Endothelial cell of umbilical vein (primary cell): ENCODE data around the gene VIT. TPM values are rescaled to one million over a fixed set of nuclear protein-coding genes. Genes with fewer than 3 reads are reported as not detected.

Source experiments
- BruUV-seq: library from RNA; stranded (reverse); fragments of 400-500 nt; replicated peaks from 2 replicates; lab custom pipeline; 2021; lab: Mats Ljungman, UMichigan
- CTCF ChIA-PET: fragments of 300-600, 350-600 bp; sonication (Branson Sonifier 250); formaldehyde crosslinking; loops from one replicate; lab custom pipeline; 2021; ENCODE audit warnings: antibody characterized with exemption, inconsistent platforms; lab: Charles Lee
- POLR2A ChIA-PET: fragments of 300-600, 350-600 bp; sonication (Branson Sonifier 250); formaldehyde crosslinking; loops from one replicate; lab custom pipeline; 2021; ENCODE audit warnings: antibody characterized with exemption, inconsistent platforms; lab: Charles Lee
- DNase-seq: peaks from one replicate; pipeline ENCODE4 v3.0.0-alpha.2; 2011; ENCODE audit warnings: low read depth, low spot score
- FAIRE-seq: peaks from 2 replicates; lab custom pipeline; 2011; peaks lifted over from hg19 to GRCh38; lab: Jason Lieb, UNC
- H2AFZ ChIP-seq: 2 replicates; pipeline ENCODE4 v1.6.0; 2012; ENCODE audit warnings: low read depth, low read length, control low read depth, inconsistent platforms
- H3K27ac ChIP-seq: 2 replicates; pipeline ENCODE4 v1.5.1; 2011; ENCODE audit warnings: low read depth, mild to moderate bottlenecking, control low read depth, low read length, moderate library complexity; ENCODE audit not compliant: insufficient read depth
- H3K27me3 ChIP-seq, 2 experiments: 2 replicates each; pipeline versions ENCODE4 v1.6.0 to v1.6.1; 2011; ENCODE audit warnings: low read length in 2 of 2, mixed read lengths in 1 of 2; ENCODE audit not compliant: control insufficient read depth in 2 of 2, insufficient read depth in 2 of 2
- H3K36me3 ChIP-seq, 2 experiments: 2 replicates in 1 of 2; 3 replicates in 1 of 2; pipeline ENCODE4 v1.5.1; 2011; ENCODE audit warnings: low read length in 2 of 2, mild to moderate bottlenecking in 1 of 2, moderate library complexity in 1 of 2; ENCODE audit not compliant: control insufficient read depth in 2 of 2, insufficient read depth in 2 of 2; ENCODE audit errors: extremely low read depth in 1 of 2
- H3K4me1 ChIP-seq: 3 replicates; pipeline ENCODE4 v1.5.1; 2011; ENCODE audit warnings: mild to moderate bottlenecking, low read length; ENCODE audit not compliant: control insufficient read depth, insufficient read depth; ENCODE audit errors: extremely low read depth
- H3K4me2 ChIP-seq: 2 replicates; pipeline ENCODE4 v1.6.1; 2011; ENCODE audit warnings: low read length, control low read depth, mixed read lengths; ENCODE audit not compliant: insufficient read depth
- H3K4me3 ChIP-seq, 3 experiments: fragments of 200-600 bp in 1 of 3; sonication (generic), shearing (Covaris generic) in 1 of 3; replicated peaks in 1 of 3; 2 replicates each; pipeline ENCODE4 v1.5.1; 2011 to 2016; ENCODE audit warnings: control low read depth in 3 of 3, low read length in 3 of 3, mild to moderate bottlenecking in 2 of 3, inconsistent platforms in 1 of 3, low read depth in 1 of 3, moderate library complexity in 1 of 3; ENCODE audit not compliant: insufficient read depth in 1 of 3
- H3K79me2 ChIP-seq: 2 replicates; pipeline ENCODE4 v1.6.0; 2012; ENCODE audit warnings: low read length, inconsistent platforms; ENCODE audit not compliant: control insufficient read depth, insufficient read depth
- H3K9ac ChIP-seq: replicated peaks from 2 replicates; pipeline ENCODE3; 2011; ENCODE audit warnings: low read length, control low read depth; ENCODE audit not compliant: insufficient read depth; ENCODE audit errors: extremely low read depth
- H3K9me1 ChIP-seq: replicated peaks from 3 replicates; pipeline ENCODE4 v1.6.0; 2011; ENCODE audit warnings: mild to moderate bottlenecking, low read length; ENCODE audit not compliant: control insufficient read depth, insufficient read depth; ENCODE audit errors: extremely low read depth
- H3K9me3 ChIP-seq: replicated peaks from 2 replicates; pipeline ENCODE4 v1.5.1; 2012; ENCODE audit warnings: low read length, inconsistent platforms; ENCODE audit not compliant: control insufficient read depth, insufficient read depth
- H4K20me1 ChIP-seq: replicated peaks from 2 replicates; pipeline ENCODE3; 2011; ENCODE audit warnings: mild to moderate bottlenecking, low read length; ENCODE audit not compliant: control insufficient read depth, insufficient read depth; ENCODE audit errors: extremely low read depth
- CTCF ChIP-seq, 2 donors: IDR thresholded peaks; 1 replicate in 1 of 2; 2 replicates in 1 of 2; pipeline ENCODE4 v1.5.1; 2011; ENCODE audit warnings: low read length in 2 of 2, mild to moderate bottlenecking in 2 of 2, moderate library complexity in 2 of 2, control low read depth in 1 of 2, inconsistent platforms in 1 of 2, low read depth in 1 of 2; ENCODE audit not compliant: insufficient read depth in 1 of 2; ENCODE audit errors: extremely low read depth in 1 of 2
- GATA2 ChIP-seq: IDR thresholded peaks from 2 replicates; pipeline ENCODE4 v1.7.0; 2011; ENCODE audit warnings: low read depth, mild to moderate bottlenecking, moderate library complexity, mixed read lengths, low read length; ENCODE audit not compliant: insufficient read length, insufficient read depth
- JUN ChIP-seq: IDR thresholded peaks from 2 replicates; pipeline ENCODE4 v1.6.1; 2011; ENCODE audit warnings: borderline replicate concordance, low read depth; ENCODE audit not compliant: insufficient read length, insufficient read depth
- MAX ChIP-seq: IDR thresholded peaks from 2 replicates; pipeline ENCODE4 v1.6.1; 2011; ENCODE audit not compliant: insufficient read depth, insufficient read length
- MYC ChIP-seq: IDR thresholded peaks from one replicate; pipeline ENCODE4 v1.6.1; 2011; ENCODE audit warnings: mild to moderate bottlenecking, low read depth, low read length
- POLR2A ChIP-seq: IDR thresholded peaks from 2 replicates; pipeline ENCODE4 v1.6.1; 2012; ENCODE audit warnings: low read depth, mild to moderate bottlenecking, control low read depth, low read length
- POLR2AphosphoS5 ChIP-seq: IDR thresholded peaks from 2 replicates; pipeline ENCODE4 v1.6.1; 2012; ENCODE audit warnings: low read depth, mild to moderate bottlenecking, control low read depth, low read length, moderate library complexity; ENCODE audit not compliant: insufficient read depth
- dilution Hi-C: fragments of 300-500 bp; cut with MboI; formaldehyde crosslinking; loops from one replicate; pipeline ENCODE4 v1.15.0; 2019; ENCODE audit warnings: low sequenced_read_pairs; ENCODE audit not compliant: extremely low pct_ligation_motif_present
- intact Hi-C: fragments of 100-400 bp; cut with micrococcal nuclease; formaldehyde crosslinking; loops from one replicate; pipeline ENCODE4 v1.10.0; 2022
- polyA plus RNA-seq, 4 experiments: library from polyadenylated mRNA; depleted of rRNA in 3 of 4; stranded (reverse) in 3 of 4; unstranded in 1 of 4; fragments of >200 nt; gene quantifications; 2 replicates each; pipeline versions ENCODE4 v1.2.1 to v1.2.3, GENCODE V29; 2011 to 2012; ENCODE audit warnings: missing spikeins in 1 of 4
- total RNA-seq: library from RNA; stranded (reverse); gene quantifications from 2 replicates; pipeline ENCODE4 v1.2.3, GENCODE V29; 2021

The VIT gene
- total and polyA plus RNA-seq, 2 donors (not counting 3 experiments of a cell fraction or from before 2014, with no cell fraction given): 0.54 to 0.88 TPM

- dilution Hi-C loops: loop anchor here (25.0 kb wide), 1 partner anchor 145 kb away; no protein-coding TSS in a partner anchor
These were observed 38.8 kb upstream of the VIT start for GRCh38 chr2:36657703-36658102.

More at GRCh38 chr2:36657703-36658102, 38.8 kb upstream of the VIT start:
- Histone ChIP-seq H3K79me2 (no peaks in the 10 kb centered on the region), H3K4me1 (peaks cover 24% of the 10 kb centered on the region), H4K20me1 (no peaks in the 10 kb centered on the region), H3K27me3 (no peaks in the 10 kb centered on the region), H3K9me1 (no peaks in the 10 kb centered on the region), H3K9me3 (no peaks in the 10 kb centered on the region), H2AFZ (no peak overlapping the region), H3K27ac (no peak overlapping the region), H3K4me2 (no peak overlapping the region), H3K4me3 (no peak overlapping the region), H3K36me3 (no peaks in the 10 kb centered on the region), H3K9ac (no peak overlapping the region)
- intact Hi-C loops: loop anchor here (10.0 kb wide), 1 partner anchor 1153 kb away; no protein-coding TSS in a partner anchor
- CTCF ChIA-PET: interaction anchor here (1.2 kb wide), 1 partner anchor 15 kb away, joined by 3 read pairs; no protein-coding TSS in a partner anchor
- TF ChIP-seq POLR2A (no peak), CTCF (IDR thresholded peaks at IDR 0.05; ENCODE audit: extremely low read depth in 1 of 2, insufficient read depth in 1 of 2, low read depth in 1 of 2, low read length in 2 of 2) (no peak), JUN (no peak), MAX (no peak), POLR2AphosphoS5 (no peak), MYC (no peak), GATA2 (no peak)
- no TSS peak for BruUV-seq
- POLR2A ChIA-PET: no interaction called here
- no peak for DNase-seq
- no peak for FAIRE-seq
